ENCODE results near the gene NAV2.

NAV2 gene

GRCh38 chr11:20050551-20051333 lies 338.1 kb downstream of the NAV2 start:
- no peak overlapping the region for H3K9ac ChIP-seq (ENCODE audit: low read length)
- no peak overlapping the region for H2AFZ ChIP-seq (ENCODE audit: low read length)
- H3K4me1 ChIP-seq (ENCODE audit: low read length) = no peaks in the 10 kb centered on the region
- H3K36me3 ChIP-seq (replicated peaks; ENCODE audit: insufficient read depth, low read length) = no peaks in the 10 kb centered on the region
- no peaks in the 10 kb centered on the region for H4K20me1 ChIP-seq (ENCODE audit: insufficient read depth, low read length)
- no peak overlapping the region for H3K27ac ChIP-seq (ENCODE audit: low read length)
- no peak overlapping the region for H3K4me2 ChIP-seq (ENCODE audit: low read depth, low read length)
- H3K9me3 ChIP-seq (replicated peaks; ENCODE audit: insufficient read depth, low read length) = no peaks in the 10 kb centered on the region
- DNase-seq = no peak
- no peaks in the 10 kb centered on the region for H3F3A ChIP-seq (ENCODE audit: insufficient read depth, low read length)
- no peak overlapping the region for H3K4me3 ChIP-seq (ENCODE audit: low read length)
- no peaks in the 10 kb centered on the region for H3K79me2 ChIP-seq (ENCODE audit: low read length)
- TF ChIP-seq EZH2 (optimal IDR thresholded peaks at IDR 0.05; ENCODE audit: low read depth, low read length) (no peak), EZH2phosphoT487 (IDR thresholded peaks at IDR 0.05; ENCODE audit: low read length) (no peak), CTCF (IDR thresholded peaks at IDR 0.05; ENCODE audit: low read length) (no peak)
- H3K9me2 ChIP-seq (replicated peaks; ENCODE audit: insufficient read depth, low read length) = no peaks in the 10 kb centered on the region
- no peaks in the 10 kb centered on the region for H3K27me3 ChIP-seq (replicated peaks; ENCODE audit: insufficient read depth, low read length)

GRCh38 chr11:20051469-20052399 lies 339.1 kb downstream of the NAV2 start:
- no peaks in the 10 kb centered on the region for H3K27me3 ChIP-seq (replicated peaks; ENCODE audit: insufficient read depth, low read length)
- no peak overlapping the region for H3K4me2 ChIP-seq (ENCODE audit: low read depth, low read length)
- H3K9me3 ChIP-seq (replicated peaks; ENCODE audit: insufficient read depth, low read length) = no peaks in the 10 kb centered on the region
- no peak overlapping the region for H3K9ac ChIP-seq (ENCODE audit: low read length)
- TF ChIP-seq CTCF (IDR thresholded peaks at IDR 0.05; ENCODE audit: low read length) (no peak), EZH2 (optimal IDR thresholded peaks at IDR 0.05; ENCODE audit: low read depth, low read length) (no peak), EZH2phosphoT487 (IDR thresholded peaks at IDR 0.05; ENCODE audit: low read length) (no peak)
- no peak overlapping the region for H3K4me3 ChIP-seq (ENCODE audit: low read length)
- no peaks in the 10 kb centered on the region for H3K79me2 ChIP-seq (ENCODE audit: low read length)
- no peak overlapping the region for H2AFZ ChIP-seq (ENCODE audit: low read length)
- no peaks in the 10 kb centered on the region for H3K9me2 ChIP-seq (replicated peaks; ENCODE audit: insufficient read depth, low read length)
- no peaks in the 10 kb centered on the region for H3F3A ChIP-seq (ENCODE audit: insufficient read depth, low read length)
- no peaks in the 10 kb centered on the region for H4K20me1 ChIP-seq (ENCODE audit: insufficient read depth, low read length)
- DNase-seq = no peak
- no peaks in the 10 kb centered on the region for H3K36me3 ChIP-seq (replicated peaks; ENCODE audit: insufficient read depth, low read length)
- no peak overlapping the region for H3K27ac ChIP-seq (ENCODE audit: low read length)
- no peaks in the 10 kb centered on the region for H3K4me1 ChIP-seq (ENCODE audit: low read length)

GRCh38 chr11:20053572-20053971 lies 340.9 kb downstream of the NAV2 start:
- Histone ChIP-seq H3F3A (ENCODE audit: insufficient read depth, low read length) (no peaks in the 10 kb centered on the region), H3K79me2 (ENCODE audit: low read length) (no peaks in the 10 kb centered on the region), H3K9me2 (replicated peaks; ENCODE audit: insufficient read depth, low read length) (no peaks in the 10 kb centered on the region), H3K27ac (ENCODE audit: low read length) (no peak overlapping the region), H3K4me2 (ENCODE audit: low read depth, low read length) (no peak overlapping the region), H2AFZ (ENCODE audit: low read length) (no peak overlapping the region), H3K4me3 (ENCODE audit: low read length) (no peak overlapping the region), H3K9ac (ENCODE audit: low read length) (no peak overlapping the region), H3K27me3 (replicated peaks; ENCODE audit: insufficient read depth, low read length) (no peaks in the 10 kb centered on the region), H3K9me3 (replicated peaks; ENCODE audit: insufficient read depth, low read length) (no peaks in the 10 kb centered on the region), H4K20me1 (ENCODE audit: insufficient read depth, low read length) (no peaks in the 10 kb centered on the region), H3K4me1 (ENCODE audit: low read length) (no peaks in the 10 kb centered on the region), H3K36me3 (replicated peaks; ENCODE audit: insufficient read depth, low read length) (no peaks in the 10 kb centered on the region)
- no peak for DNase-seq
- TF ChIP-seq EZH2phosphoT487 (IDR thresholded peaks at IDR 0.05; ENCODE audit: low read length) (no peak), EZH2 (optimal IDR thresholded peaks at IDR 0.05; ENCODE audit: low read depth, low read length) (no peak), CTCF (IDR thresholded peaks at IDR 0.05; ENCODE audit: low read length) (no peak)
